HS-27A (cell line): ENCODE measurements around the gene IARS2.
"Not testable (repeated sequence)": the region's sequence is repeated elsewhere in the genome, so short reads cannot be mapped to it uniquely, and the experiment has no call there.

Source experiments
- DNase-seq: peaks from one replicate; pipeline ENCODE4 v3.0.0-alpha.2; 2012; ENCODE audit warnings: low read depth, missing footprints

IARS2 gene

DNA sequence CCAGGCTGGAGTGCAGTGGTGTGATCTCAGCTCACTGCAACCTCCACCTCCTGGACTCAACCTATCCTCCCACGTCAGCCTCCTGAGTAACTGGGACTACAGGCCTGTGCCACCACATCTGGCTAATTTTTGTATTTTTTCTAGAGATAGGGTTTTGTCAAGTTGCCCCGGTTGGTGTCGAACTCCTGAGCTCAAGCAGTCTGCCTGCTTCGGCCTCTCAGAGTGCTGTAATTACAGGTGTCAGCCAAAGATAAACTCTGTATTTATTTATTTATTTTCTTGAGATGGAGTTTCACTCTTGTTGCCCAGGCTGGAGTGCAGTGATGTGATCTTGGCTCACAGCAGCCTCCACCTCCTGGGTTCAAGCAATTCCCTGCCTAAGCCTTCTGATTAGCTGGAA is 18.7 kb downstream of the IARS2 start:
- DNase-seq, result not testable (repeated sequence)

DNA sequence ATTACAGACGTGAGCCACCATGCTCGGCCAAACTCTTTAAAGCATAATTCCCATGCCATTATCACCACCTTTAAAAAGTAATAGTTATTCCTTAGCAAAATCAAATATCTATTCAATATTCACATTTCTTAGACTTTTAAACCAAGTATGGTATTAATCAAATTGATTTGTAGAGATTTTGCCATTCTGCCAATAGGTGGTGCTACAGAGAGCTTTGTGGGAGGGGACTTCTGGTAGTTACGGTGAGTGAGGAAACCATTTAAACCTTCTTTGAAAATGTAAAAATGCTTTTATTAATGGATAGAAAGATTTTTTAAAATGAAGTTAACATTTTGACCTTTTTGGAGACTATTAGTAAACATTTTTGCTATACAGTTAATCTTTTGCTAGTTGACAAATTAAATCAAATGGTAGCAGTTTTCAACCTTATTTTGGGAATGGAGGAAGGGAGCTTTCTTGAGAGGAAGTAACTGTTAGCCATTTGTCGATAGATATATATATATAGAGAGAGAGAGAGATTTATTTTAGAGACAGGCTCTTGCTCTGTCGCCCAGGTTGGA is 19.3 kb downstream of the IARS2 start:
- DNase-seq, result no peak

DNA sequence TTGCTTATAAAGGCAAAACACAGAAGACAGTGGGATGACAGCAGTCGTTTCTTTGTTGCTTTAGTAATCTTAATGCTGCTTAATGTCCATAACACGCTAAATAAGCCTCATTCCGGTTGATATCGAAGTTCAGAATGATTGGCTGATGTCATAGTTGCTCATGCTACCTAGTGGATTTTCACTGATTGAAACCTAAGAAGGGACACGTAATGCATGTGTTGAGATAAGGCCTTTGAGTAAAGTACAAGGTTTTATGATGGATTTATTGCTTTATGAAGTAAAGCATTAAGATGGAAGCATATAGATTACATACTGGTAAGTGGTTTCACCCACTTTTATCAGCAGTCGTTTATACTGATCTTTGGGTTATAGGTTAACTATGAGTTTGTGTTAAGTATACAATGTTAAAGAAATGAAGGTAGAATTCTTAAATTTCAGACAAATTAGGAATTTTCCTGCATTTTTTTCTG is 25.1 kb downstream of the IARS2 start:
- DNase-seq, result no peak

DNA sequence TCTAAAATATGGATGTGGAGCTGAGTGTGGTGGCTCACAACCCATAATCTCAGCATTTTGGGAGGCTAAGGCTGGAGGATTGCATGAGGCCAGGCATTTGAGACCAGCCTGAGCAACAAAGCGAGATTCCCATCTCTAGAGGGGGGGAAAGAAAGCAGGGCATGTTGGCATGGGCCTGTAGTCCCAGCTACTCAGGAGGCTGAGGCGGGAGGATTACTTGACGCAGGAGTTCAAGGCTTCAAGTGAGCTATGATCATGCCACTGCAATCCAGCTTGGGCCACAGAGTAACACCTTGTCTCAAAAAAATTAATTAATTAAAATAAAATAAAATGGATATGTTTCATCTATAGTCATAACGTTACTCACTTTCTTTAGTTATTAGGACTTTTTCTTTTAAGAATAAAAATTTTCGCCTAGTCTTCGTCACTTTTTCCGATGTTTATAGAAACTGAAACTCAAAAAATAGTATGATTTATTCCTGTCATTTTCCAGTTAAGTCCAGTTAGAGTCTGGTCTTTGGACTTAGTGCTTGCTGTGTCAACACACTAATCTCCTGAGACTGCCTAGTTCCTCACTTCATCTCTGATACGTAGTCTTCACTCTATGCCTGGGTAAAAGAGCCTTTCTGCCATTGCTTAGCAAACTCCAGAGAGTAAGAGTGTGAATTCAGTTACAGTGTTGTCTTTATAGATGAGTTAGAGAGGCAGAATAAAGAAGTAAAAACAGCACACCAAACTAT is 28.0 kb downstream of the IARS2 start:
- no peak for DNase-seq

DNA sequence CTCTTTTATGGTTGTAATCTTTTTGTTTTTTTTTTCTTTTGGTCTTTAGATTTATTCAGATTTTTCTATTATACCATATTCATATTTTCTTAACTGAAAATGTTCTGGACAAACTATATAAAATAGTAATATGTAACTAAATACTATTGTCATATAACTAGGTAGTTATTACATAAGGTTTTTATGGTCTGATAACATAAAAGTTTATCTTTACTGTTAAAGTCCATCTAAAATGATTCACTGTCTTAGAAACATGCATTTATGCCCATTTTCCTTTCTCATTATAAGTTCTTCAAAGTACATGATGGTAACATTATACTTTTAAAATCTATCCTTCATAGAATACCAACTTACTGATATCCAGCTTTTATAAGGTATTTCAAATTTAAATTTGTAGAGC is 29.1 kb downstream of the IARS2 start:
- no peak for DNase-seq

DNA sequence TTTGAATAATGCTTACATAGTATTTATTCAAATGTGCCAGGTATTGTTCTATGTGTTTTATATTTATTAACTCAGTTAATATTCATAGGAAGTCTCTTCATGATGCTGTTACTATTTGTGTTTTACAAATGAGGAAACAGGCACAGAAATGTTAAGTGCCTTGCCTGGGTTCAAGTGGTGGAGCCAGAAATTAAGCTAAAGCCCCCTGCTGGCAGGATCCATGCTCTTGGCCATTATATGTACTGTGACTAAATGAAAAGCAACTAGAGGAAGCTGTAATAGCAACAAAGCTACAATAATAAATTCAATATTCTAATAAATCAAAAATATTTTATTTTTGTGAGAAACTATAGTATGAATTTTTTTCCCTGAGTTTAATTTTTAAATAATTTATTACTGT is 30.0 kb downstream of the IARS2 start:
- no peak for DNase-seq

DNA sequence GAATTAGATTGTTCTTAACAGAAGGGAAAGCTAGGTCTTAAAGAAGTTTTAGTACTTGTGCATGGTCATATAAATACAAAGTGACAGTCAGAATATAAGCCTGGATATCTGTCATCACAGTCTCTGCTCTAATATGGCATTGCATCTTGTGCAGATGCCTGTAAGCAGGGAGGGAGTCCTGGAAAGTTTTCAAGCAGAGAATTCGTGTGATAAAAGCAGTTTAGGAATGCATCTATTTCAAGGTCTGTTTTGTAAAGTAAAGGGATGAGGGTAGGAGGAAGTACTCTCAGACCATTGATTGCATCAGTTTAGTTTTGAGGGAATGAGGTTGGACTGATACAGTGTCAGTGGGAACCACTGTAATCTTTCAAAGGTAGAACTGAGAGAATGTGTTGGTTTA is 30.6 kb downstream of the IARS2 start:
- DNase-seq, result no peak

DNA sequence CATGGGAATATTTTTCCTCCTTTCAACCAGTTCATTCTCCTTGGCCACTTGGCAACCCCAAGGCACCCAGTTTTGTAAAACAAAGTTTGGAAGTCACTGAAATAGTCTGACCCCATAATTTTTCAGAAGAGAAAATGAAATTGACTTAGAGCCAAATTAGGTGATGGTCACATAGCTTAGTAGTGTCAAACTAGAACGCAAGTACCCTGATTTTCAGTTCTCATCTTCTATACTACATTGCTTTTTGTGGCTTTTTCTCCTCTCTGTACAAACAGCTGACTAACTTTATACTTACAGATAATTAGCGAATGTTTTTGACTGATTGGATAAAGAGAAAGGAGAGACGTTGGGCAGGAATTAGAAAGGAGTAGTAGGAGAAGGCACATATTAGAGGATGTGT is 33.1 kb downstream of the IARS2 start:
- no peak for DNase-seq

DNA sequence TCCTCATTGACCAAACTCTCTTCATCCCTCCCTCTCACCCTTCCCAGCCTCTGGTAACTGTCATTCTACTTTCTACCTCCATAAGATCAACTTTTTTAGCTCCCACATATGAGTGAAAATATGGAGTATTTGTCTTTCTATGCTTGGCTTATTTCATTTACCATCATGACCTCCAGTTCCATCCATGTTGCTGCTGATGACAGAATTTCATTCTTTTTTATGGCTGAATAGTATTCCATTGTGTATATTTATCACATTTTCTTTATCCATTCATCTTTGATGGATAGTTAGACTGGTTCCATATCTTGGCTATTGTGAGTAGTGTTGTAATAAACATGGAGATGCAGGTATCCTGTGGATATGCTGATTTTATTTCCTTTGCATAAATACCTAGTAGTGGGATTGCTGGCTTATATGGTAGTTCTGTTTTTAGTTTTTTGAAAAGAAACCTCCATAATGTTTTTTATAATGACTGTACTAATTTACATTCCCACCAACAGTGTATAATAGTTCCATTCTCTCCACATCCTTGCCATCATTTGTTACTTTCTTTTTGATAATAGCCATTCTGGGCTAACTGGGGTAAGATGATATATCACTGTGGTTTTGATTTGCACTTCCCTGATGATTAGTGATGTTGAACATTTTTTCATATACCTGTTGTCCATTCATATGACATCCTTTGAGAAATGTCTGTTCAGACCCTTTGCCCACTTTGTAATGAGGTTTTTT is 35.7 kb downstream of the IARS2 start:
- DNase-seq, result no peak

DNA sequence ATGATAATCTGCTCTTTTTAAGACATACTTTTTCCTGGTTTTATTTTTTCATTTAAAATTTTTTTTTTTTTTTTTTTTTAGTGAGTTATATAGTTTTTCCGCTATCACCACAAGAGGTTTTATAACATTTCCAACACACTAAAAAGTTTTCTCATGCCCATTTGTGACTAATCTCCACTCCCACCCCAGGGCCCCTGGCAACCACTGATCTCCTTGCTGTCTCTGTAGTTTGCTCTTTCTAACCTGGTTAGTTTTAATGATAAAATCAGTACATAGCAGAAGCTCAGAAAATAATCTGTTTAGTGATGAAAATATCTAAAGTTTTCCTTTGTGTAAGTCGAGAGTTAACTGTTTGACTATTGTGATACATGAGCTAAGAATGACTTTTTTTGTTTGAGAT is 41.8 kb downstream of the IARS2 start:
- no peak for DNase-seq

DNA sequence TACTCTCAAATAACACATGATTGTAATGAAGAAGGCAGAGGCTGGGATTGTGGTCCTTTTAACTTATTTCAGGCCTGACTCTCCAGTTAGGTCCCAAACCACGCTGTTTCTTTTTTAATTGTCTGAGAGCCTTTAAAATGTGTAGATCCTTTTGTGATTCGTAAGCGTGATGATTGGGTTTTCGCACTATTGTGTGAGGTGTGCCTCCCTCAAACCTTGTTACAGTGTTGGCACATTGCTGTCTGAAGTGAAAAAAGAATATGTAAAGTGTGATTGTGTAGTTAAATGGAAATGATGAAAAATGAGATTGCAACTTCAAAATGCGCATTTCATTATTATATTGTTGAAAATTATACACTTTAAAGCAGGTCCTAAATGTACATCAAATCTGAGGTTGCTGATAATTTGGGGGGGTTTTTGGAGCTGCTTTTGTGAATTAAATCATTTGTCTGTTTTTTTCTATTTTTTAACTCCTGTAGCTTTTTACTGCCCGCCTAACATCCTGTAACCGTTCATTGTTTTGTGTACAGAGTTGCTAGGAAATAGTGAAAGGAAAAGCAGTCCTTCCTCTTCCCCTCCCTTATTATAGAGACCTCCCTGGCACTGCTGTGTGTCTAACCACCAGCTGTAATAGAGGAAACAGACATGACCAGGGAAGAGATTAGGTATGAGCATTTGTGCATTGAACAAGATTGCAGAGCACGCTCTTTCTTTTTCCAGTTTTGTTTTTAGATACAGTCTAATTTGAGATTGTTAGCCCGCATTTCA is 43.3 kb downstream of the IARS2 start:
- DNase-seq, result no peak

DNA sequence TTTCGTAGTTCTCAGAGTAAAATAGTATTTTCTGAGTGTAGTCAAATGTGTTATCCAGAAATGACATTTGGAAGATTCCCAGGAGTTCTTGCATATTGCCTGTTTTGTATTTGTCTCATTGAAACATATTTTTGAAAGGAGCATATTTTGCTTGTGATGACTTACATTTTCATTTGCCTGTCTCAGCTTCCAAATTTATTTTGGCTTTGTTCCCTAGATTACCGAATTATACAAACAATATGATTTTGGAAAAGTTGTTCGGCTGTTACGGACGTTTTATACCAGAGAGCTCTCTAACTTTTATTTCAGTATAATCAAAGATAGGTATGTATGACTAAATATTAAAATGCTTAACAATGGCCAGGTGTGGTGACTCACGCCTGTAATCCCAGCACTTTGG is 46.0 kb downstream of the IARS2 start:
- DNase-seq, result no peak

DNA sequence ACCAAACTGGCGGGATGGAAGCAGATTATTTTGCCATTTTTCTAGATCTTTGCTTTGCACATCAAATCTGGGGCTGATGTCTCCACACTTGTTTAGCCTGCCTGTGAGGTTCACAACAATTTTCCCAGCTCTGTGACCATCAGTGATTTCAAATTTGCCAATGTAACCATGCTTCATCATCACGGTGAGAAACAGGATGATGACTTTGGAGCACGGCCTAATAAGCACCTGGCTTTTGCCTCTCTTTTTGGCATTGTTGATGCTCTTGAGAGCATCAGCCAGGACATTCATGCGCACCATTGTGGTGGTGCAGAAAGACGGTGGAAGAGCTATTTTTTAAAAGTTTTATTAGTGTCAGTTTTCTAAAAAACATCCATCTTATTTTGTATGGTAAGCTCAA is 50.1 kb downstream of the IARS2 start:
- no peak for DNase-seq

DNA sequence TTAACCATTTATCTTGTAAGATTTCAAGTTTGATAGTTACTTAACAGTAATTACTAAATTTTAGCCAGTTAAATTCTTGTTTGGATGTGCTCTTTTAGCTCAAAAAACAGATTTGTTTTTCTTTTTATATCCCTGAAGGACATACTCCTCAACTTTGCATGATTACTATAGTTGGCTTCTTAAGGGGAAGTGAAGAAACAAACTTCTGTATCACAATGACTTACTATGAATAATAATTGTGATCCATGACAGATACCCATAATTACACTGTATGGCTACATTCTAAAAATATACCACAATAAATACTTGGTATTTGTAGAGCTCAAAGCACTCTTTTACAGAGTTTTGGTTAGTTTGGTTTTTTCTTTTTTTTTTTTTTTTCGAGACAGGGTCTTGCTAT is 55.8 kb downstream of the IARS2 start:
- no peak for DNase-seq

DNA sequence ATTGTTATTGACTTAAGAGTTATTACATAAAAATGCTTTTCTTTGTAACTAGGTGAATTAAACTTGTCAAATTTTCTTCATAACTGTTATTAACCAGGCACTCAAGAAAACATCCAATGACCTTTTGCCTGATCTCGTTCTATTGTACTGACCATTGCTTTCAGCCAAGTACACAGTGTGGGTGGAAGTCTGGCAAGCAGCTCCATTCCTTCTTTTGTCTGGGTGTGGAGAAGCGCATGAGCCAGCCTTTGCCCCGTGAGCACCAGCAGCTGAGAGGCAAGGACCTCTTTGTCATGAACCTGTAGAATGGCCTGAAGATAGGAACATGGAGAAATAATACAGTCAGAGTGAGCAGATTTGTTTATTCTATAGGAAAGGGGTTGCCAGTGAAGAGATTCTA is 57.5 kb downstream of the IARS2 start:
- no peak for DNase-seq

DNA sequence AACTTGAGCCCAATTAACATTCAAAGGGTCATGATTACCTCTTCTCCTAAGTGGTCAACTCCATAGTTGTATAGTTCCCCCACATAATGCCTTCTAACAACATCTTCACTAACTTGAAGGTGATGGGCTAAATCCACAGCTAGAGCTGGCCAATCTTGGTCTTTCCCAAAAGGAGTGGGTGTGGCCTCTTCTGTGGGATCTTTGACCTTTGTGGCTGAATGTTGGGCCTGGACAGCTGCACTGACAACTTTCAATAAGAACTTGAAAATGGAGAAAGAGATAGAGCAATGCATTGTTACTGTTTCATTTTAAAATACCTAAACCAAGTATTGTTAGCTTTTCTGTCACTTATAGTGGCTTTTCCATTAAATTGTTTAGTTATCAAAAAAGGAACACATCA is 59.2 kb downstream of the IARS2 start:
- DNase-seq, result no peak

DNA sequence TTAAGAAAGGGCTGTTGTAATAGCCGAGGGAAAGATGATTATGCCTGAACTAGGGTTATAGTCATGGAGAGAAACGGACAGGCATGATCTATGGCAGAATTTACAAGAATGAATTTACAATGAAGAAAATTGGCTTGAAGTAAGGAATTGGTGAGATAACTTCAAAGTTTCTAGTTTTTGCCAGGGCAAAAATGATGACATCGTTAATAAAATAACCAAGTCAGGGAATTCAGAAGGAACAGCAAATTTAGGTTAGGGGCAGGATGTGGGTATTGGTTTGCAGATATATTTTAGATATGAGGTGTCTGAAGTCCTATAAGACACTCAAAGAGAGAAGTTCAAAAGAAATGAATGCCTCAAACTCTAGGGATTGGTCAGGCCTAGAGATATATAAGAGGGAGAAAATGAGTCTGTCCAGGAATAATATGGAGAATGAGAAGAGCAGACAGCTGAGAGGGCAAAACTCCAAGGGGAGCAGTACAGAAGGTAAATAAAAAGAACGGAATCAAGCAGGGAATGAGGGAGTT is 62.8 kb downstream of the IARS2 start:
- no peak for DNase-seq

DNA sequence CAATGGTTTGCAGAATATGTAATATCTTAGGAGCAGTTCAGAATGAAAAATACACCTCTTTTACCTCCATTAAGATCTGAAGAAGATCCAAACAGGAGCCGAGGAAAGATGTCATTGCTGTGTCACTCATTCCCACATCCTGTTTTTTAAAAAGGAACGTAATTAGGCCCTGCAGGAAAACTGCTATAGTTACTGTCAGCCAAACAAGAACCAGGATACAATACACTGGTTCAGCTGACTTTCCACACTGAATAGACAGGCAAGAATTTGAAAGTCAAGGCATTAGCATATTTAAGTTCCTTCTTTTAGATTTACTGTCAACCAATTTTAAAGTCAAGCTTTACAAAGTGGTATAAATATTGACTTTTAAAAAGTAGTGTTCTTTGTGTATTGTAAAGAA is 63.8 kb downstream of the IARS2 start:
- DNase-seq, result no peak

DNA sequence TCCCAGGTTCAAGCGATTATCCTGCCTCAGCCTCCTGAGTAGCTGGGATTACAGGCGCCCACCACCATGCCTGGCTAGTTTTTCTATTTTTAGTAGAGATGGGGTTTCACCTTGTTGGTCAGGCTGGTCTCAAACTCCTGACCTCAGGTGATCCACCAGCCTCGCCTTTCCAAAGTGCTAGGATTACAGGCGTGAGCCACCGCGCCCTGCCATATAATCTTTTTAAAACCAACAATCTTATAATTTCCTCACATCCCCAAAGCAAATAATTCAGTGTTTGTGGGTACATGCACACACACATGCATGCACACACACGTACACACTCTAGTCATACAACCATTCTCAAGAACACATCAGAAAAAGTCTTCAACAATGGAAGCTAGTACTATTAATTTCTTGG is 64.6 kb downstream of the IARS2 start:
- not testable (repeated sequence) for DNase-seq

DNA sequence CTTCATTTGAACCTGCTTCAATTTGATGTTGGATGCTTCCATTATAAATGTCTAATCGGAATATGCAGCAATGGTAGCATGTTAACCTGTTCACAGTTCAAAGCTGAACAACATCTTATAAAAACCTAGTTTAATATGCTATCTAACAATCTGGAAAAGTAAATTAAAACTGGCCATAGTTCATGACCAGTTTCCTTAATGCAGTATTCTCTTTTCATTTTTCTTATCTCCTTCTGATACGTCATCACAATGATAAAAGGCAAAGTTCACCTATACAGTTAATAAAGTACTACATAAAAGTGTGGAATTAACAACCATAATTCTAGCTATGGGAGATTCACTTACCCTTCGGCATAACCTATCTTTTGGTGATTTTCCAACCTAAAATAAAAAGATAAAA is 65.1 kb downstream of the IARS2 start:
- no peak for DNase-seq

DNA sequence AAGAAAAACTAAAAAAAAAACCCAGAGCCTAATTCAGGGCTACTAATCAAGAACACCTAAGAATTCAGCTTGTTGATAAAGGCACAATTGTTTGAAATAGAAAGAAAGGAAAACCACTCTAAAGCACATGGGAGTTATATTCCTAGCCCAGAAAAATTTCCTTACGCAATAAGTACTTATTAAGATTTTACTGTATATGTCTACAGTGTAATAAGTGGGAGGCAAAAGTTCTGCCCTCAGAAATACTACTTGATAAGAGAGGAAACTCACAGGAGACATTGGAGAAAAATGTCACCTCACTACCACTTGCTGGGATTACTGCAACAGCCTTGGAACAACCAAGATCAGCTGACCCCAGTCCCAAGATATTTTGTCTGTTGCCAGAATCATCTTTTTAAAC is 66.1 kb downstream of the IARS2 start:
- no peak for DNase-seq

DNA sequence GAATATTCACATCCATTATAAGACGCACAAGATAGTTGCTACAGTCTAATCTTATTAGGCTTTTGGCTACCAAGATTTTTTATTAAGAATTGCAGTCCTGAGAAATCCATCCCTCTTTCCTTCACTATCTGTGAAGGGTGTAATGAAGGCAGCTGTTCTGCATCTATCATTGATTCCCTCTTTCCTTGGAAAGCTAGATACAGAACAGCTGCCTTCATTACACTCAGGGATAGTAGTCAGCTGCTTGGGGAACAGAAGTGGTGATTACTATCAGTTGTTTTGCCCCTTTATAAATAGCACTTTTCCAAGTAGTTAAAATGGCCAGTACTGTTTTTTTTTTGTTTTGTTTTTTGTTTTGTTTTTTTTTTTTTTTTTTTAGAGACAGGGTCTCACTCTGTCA is 70.2 kb downstream of the IARS2 start:
- DNase-seq, result no peak
